Hepatocyte (in vitro differentiated cells): Measurements from ENCODE around the gene LDLRAD4. TPM values are rescaled to one million over a fixed set of nuclear protein-coding genes. Genes with fewer than 3 reads are reported as not detected.

Source experiments
- DNase-seq: peaks from one replicate; pipeline ENCODE4 v3.0.0-alpha.2; 2016; ENCODE audit warnings: low spot score
- H2AFZ ChIP-seq: fragments of 200-600 bp; sonication (generic); 2 replicates; pipeline ENCODE4 v1.6.0; 2016; ENCODE audit warnings: antibody characterized with exemption, mild to moderate bottlenecking
- H3K27ac ChIP-seq: fragments of 200-600 bp; sonication (generic); 2 replicates; pipeline ENCODE4 v1.5.1; 2016; ENCODE audit warnings: mild to moderate bottlenecking
- H3K27me3 ChIP-seq: fragments of 200-600 bp; sonication (generic); 2 replicates; pipeline ENCODE4 v1.6.1; 2016
- H3K36me3 ChIP-seq: fragments of 200-600 bp; sonication (generic); replicated peaks from 2 replicates; pipeline ENCODE4 v1.5.1; 2016; ENCODE audit warnings: low read depth; ENCODE audit not compliant: insufficient read depth
- H3K4me1 ChIP-seq: fragments of 200-600 bp; sonication (generic); 2 replicates; pipeline ENCODE4 v1.5.1; 2016; ENCODE audit warnings: mild to moderate bottlenecking, moderate library complexity; ENCODE audit not compliant: insufficient read depth
- H3K4me2 ChIP-seq: fragments of 200-600 bp; sonication (generic); 2 replicates; pipeline ENCODE4 v1.6.0; 2016
- H3K4me3 ChIP-seq: fragments of 200-600 bp; sonication (generic); 2 replicates; pipeline ENCODE4 v1.5.1; 2016; ENCODE audit warnings: mild to moderate bottlenecking
- H3K79me2 ChIP-seq: fragments of 200-600 bp; sonication (generic); 2 replicates; pipeline ENCODE4 v1.6.0; 2017; ENCODE audit warnings: mild to moderate bottlenecking
- H3K9me2 ChIP-seq: fragments of 200-600 bp; sonication (generic); replicated peaks from 2 replicates; pipeline ENCODE4 v1.6.0; 2017; ENCODE audit warnings: mild to moderate bottlenecking; ENCODE audit not compliant: insufficient read depth
- H3K9me3 ChIP-seq: fragments of 200-600 bp; sonication (generic); 2 replicates; pipeline ENCODE4 v1.5.1; 2016; ENCODE audit warnings: low read depth, mild to moderate bottlenecking
- H4K20me1 ChIP-seq: fragments of 200-600 bp; sonication (generic); 2 replicates; pipeline ENCODE4 v1.6.0; 2016; ENCODE audit warnings: mild to moderate bottlenecking; ENCODE audit not compliant: insufficient read depth, poor library complexity, severe bottlenecking
- EZH2 ChIP-seq: fragments of 200-600 bp; sonication (generic); IDR thresholded peaks from 2 replicates; pipeline ENCODE4 v1.6.1; 2016; ENCODE audit warnings: antibody characterized with exemption, mild to moderate bottlenecking, borderline replicate concordance
- EZH2phosphoT487 ChIP-seq: fragments of 200-600 bp; sonication (generic); IDR thresholded peaks from one replicate; pipeline ENCODE4 v1.6.1; 2018; ENCODE audit warnings: antibody characterized with exemption, mild to moderate bottlenecking, low read depth, moderate library complexity; ENCODE audit not compliant: unreplicated experiment, severe bottlenecking
- WGBS: methylation state at CpG from one replicate; pipeline ENCODE4 v1.1.6; 2016; ENCODE audit warnings: low lambda C conversion rate; ENCODE audit errors: missing lambda C conversion rate; 5-methylcytosine and 5-hydroxymethylcytosine counted together
- polyA plus RNA-seq: library from polyadenylated mRNA; unstranded; fragments of >200 nt; fragmentation: Nextera tagmentation; extraction: Ambion mirVana; gene quantifications from 2 replicates; pipeline ENCODE4 v1.2.1, GENCODE V29; 2016
- total RNA-seq: library from RNA; depleted of rRNA; stranded (reverse); fragments of >200 nt; gene quantifications from 2 replicates; pipeline ENCODE4 v1.2.3, GENCODE V29; 2014
- TF ChIP-seq, protein P1 (sequence below): fragments of 200-600 bp; sonication (generic); IDR thresholded peaks from 2 replicates; pipeline ENCODE4 v1.5.1; 2016; ENCODE audit warnings: antibody characterized with exemption, mild to moderate bottlenecking; ENCODE audit not compliant: poor library complexity

The LDLRAD4 gene
- total and polyA plus RNA-seq, 2 experiments from 2014 or later, result 15.1 to 29.0 TPM

DNA sequence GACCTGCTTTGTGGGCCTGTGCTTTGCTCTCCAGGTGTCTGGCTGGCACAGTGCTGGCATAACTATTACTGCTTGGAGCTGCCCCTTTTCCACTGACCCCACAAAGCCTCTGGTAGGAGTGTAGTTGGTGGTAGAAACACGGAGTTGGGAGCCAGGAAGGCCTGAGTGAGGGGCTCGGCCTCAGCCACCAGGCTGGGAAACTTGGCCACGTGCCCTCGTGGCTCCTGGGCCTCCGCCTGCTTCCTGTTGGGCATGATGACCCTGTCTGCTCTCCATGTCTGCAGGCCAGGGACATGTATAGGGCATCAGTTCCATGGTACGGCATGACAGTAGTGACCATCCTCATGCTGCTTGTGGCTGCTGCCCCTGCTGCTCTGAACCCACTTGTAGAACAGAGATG lies 266.6 kb downstream of the LDLRAD4 start:
- TF ChIP-seq, protein P1, sequence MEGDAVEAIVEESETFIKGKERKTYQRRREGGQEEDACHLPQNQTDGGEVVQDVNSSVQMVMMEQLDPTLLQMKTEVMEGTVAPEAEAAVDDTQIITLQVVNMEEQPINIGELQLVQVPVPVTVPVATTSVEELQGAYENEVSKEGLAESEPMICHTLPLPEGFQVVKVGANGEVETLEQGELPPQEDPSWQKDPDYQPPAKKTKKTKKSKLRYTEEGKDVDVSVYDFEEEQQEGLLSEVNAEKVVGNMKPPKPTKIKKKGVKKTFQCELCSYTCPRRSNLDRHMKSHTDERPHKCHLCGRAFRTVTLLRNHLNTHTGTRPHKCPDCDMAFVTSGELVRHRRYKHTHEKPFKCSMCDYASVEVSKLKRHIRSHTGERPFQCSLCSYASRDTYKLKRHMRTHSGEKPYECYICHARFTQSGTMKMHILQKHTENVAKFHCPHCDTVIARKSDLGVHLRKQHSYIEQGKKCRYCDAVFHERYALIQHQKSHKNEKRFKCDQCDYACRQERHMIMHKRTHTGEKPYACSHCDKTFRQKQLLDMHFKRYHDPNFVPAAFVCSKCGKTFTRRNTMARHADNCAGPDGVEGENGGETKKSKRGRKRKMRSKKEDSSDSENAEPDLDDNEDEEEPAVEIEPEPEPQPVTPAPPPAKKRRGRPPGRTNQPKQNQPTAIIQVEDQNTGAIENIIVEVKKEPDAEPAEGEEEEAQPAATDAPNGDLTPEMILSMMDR, result no peak
- TF ChIP-seq EZH2 (no peak), EZH2phosphoT487 (no peak)
- Histone ChIP-seq H3K27me3 (no peaks in the 10 kb centered on the region), H4K20me1 (no peaks in the 10 kb centered on the region), H3K9me2 (no peaks in the 10 kb centered on the region), H3K36me3 (no peaks in the 10 kb centered on the region), H3K4me1 (no peaks in the 10 kb centered on the region), H3K79me2 (no peaks in the 10 kb centered on the region), H3K4me3 (no peak overlapping the region), H2AFZ (no peak overlapping the region), H3K9me3 (no peaks in the 10 kb centered on the region), H3K4me2 (no peak overlapping the region), H3K27ac (no peak overlapping the region)
- no peak for DNase-seq
- WGBS, result 95% methylated on average over 6 of the region's 6 CpGs

DNA sequence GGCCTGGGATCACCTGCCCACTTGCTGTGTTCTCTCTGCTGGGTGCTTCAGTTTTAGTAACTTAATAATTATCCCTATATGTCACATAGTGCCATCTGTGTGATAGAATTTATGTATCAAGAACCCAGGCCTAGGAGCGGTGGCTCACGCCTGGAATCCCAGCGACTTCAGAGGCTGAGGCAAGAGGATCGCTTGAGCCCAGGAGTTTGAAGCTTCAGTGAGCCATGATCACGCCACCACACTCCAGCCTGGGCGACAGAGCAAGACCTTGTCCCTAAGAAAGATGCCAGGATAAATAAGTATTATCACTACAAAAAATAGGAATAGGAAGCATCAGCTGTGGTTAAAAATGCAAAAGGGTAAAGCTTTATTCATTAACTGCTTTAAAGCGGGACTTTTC lies 267.0 kb downstream of the LDLRAD4 start:
- no peaks in the 10 kb centered on the region for H3K27me3 ChIP-seq
- H3K9me3 ChIP-seq, result no peaks in the 10 kb centered on the region
- H4K20me1 ChIP-seq, result no peaks in the 10 kb centered on the region
- H3K36me3 ChIP-seq, result no peaks in the 10 kb centered on the region
- TF ChIP-seq EZH2phosphoT487 (no peak), EZH2 (no peak)
- TF ChIP-seq, protein P1, result no peak
- DNase-seq, result no peak
- no peak overlapping the region for H3K4me3 ChIP-seq
- H3K4me2 ChIP-seq, result no peak overlapping the region
- H2AFZ ChIP-seq, result no peak overlapping the region
- 98% methylated on average over 7 of the region's 7 CpGs for WGBS
- no peaks in the 10 kb centered on the region for H3K9me2 ChIP-seq
- no peaks in the 10 kb centered on the region for H3K79me2 ChIP-seq
- H3K27ac ChIP-seq, result no peak overlapping the region
- no peaks in the 10 kb centered on the region for H3K4me1 ChIP-seq

DNA sequence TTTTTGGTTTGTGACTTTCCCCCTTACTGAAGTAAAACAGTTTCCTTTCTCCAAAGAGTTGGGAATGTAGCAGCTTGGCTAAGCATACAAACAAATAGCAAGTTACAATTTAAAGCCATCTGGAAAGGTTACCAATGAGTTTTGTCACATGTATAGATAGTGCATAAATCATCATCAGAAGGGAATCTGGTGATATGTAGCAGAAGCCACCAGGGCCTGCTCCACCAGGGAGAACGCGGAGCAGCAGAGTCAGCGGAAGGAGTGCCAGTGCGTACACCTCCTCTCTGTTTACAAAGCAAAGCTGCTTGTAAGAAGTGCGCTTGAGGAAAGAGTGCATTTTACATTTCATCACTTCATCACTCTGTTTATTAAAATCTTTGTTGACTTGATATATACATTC lies 267.7 kb downstream of the LDLRAD4 start:
- whole genome bisulfite sequencing, result 61% methylated on average over 5 of the region's 5 CpGs
- no peak for DNase-seq
- H3K36me3 ChIP-seq, result no peaks in the 10 kb centered on the region

DNA sequence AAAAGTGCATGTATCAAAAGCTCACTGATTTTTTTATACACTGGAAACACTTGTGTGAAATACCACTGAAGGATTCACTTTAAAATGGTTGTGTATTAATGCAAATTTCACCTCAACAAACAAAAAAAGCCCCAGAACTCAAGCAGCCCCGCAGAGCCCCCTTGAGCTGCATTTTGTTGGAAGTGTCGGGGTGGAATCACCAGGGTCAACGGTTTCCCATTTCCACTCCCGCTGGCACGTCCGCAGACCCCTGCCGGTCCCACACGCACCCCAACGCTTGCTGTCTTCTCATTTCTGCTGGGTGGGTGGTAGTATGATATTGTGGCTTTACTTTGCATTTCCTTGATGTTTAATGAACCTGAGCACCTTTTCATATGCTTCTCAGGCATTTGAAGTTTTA lies 268.1 kb downstream of the LDLRAD4 start:
- no peaks in the 10 kb centered on the region for H3K27me3 ChIP-seq
- H3K4me2 ChIP-seq, result no peak overlapping the region
- DNase-seq, result no peak
- H2AFZ ChIP-seq, result no peak overlapping the region
- H3K4me3 ChIP-seq, result no peak overlapping the region
- 69% methylated on average over 9 of the region's 9 CpGs for WGBS
- no peaks in the 10 kb centered on the region for H3K9me2 ChIP-seq
- H3K4me1 ChIP-seq, result peaks cover 5% of the 10 kb centered on the region
- H3K9me3 ChIP-seq, result no peaks in the 10 kb centered on the region
- no peaks in the 10 kb centered on the region for H3K36me3 ChIP-seq
- no peak overlapping the region for H3K27ac ChIP-seq
- H3K79me2 ChIP-seq, result no peaks in the 10 kb centered on the region
- H4K20me1 ChIP-seq, result no peaks in the 10 kb centered on the region
- no peak for TF ChIP-seq EZH2
- TF ChIP-seq, protein P1, result no peak
- no peak for TF ChIP-seq EZH2phosphoT487

More for the DNA sequence above, 267.7 kb downstream of the LDLRAD4 start:
- Histone ChIP-seq H3K79me2 (no peaks in the 10 kb centered on the region), H3K9me3 (no peaks in the 10 kb centered on the region), H4K20me1 (no peaks in the 10 kb centered on the region), H3K9me2 (no peaks in the 10 kb centered on the region), H2AFZ (no peak overlapping the region), H3K27ac (no peak overlapping the region), H3K4me2 (no peak overlapping the region), H3K4me1 (peaks cover 5% of the 10 kb centered on the region), H3K4me3 (no peak overlapping the region), H3K27me3 (no peaks in the 10 kb centered on the region)
- no peak for TF ChIP-seq EZH2
